Peyer's patch (tissue), 4 donors: ENCODE results near the gene HAO2. TPM values are rescaled to one million over a fixed set of nuclear protein-coding genes. Genes with fewer than 3 reads are reported as not detected.

Experiments
- DNase-seq, 3 donors: peaks; one replicate each; pipeline ENCODE4 v3.0.0-alpha.2; 2017 to 2019
- H3K27ac ChIP-seq, 4 donors: fragments of 200-600 bp; sonication (generic); one replicate each; pipeline ENCODE4 v1.5.1; 2016 to 2019
- H3K27me3 ChIP-seq, 2 donors: fragments of 200-600 bp; sonication (generic); one replicate each; pipeline ENCODE4 v1.5.1; 2019
- H3K36me3 ChIP-seq, 3 donors: fragments of 200-600 bp; sonication (generic); one replicate each; pipeline ENCODE4 v1.5.1; 2016 to 2019
- H3K4me1 ChIP-seq, 4 donors: fragments of 200-600 bp; sonication (generic); one replicate each; pipeline ENCODE4 v1.5.1; 2016 to 2019
- H3K4me3 ChIP-seq, 4 donors: fragments of 200-600 bp; sonication (generic); 1 replicate in 3 of 4; 2 replicates in 1 of 4; pipeline ENCODE4 v1.5.1; 2016 to 2019; ENCODE audit warnings: mild to moderate bottlenecking in 1 of 4
- H3K9me3 ChIP-seq, 4 donors: fragments of 200-600 bp; sonication (generic); one replicate each; pipeline ENCODE4 v1.5.1; 2016 to 2019; ENCODE audit warnings: mild to moderate bottlenecking in 1 of 4
- CTCF ChIP-seq, 6 experiments: fragments of 450-650 bp in 4 of 6; fragments of 200-600 bp in 2 of 6; sonication (generic) in 1 of 6; IDR thresholded peaks; one replicate each; pipeline ENCODE4 v1.5.1; 2017 to 2019; ENCODE audit warnings: antibody characterized with exemption in 6 of 6, mild to moderate bottlenecking in 3 of 6, moderate library complexity in 1 of 6
- POLR2A ChIP-seq, 2 donors: fragments of 450-650 bp; IDR thresholded peaks; one replicate each; pipeline ENCODE4 v1.5.1; 2017; ENCODE audit warnings: antibody characterized with exemption in 2 of 2, mild to moderate bottlenecking in 2 of 2, moderate library complexity in 2 of 2
- total RNA-seq, 4 donors: library from RNA; depleted of rRNA; stranded (reverse); fragments of >200 nt; gene quantifications; one replicate each; pipeline ENCODE4 v1.1.0, GENCODE V29; 2016

The HAO2 gene
- total RNA-seq, 4 donors from 2014 or later, result 0.76 TPM; not detected in 3

DNA sequence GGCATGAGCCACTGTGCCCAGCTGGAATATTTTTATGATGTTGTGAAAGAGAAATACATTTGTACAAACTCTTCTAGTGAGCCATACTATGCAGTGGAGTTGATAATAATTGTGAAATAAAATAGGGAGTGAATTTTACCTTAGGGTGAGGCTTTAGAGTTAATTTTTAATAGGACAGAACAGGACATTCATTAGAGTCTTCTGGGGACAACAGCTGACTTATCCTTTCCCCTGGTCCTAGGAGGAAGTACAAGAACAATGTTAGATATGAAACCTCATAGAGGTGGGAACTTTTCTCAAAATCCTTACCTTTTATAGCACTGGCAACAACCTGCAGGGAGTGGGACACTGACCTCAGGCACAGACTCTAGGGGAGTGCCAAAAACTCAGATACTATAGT lies 21.9 kb downstream of the HAO2 start:
- H3K27ac ChIP-seq, result peak overlapping the region in 3 of 4 donors; percentile 38 to 80 (median 63)
- TF ChIP-seq POLR2A (IDR thresholded peaks at IDR 0.05) (no peak), CTCF (IDR thresholded peaks at IDR 0.05) (no peak)
- no peak for DNase-seq

DNA sequence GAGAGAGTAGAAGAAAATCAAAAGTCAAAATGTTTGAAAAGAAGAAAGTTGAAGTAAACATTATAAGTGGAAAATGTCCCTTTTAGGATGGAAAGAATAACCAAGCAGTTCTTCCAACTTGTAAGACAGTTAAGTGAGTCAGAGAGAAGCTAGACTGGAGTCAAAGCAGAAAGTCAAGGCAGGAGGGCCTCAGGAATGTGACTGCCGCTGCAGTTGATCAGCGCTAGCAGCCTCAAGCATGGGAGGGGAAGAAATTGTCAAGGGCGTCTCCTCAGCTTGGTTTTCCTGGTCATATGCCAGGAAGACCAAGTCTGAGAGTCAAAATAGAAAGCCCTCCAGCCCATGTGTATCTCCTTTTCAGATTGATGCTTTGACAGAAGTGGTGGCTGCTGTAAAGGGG lies 23.2 kb downstream of the HAO2 start:
- Histone ChIP-seq H3K36me3 (no peaks in the 10 kb centered on the region), H3K9me3 (no peaks in the 10 kb centered on the region), H3K4me3 (no peak overlapping the region), H3K4me1 (peaks cover 0 to 11% (median 1%) of the 10 kb centered on the region in 4 donors), H3K27ac (peak overlapping the region in 2 of 4 donors; percentile 63 to 80), H3K27me3 (no peaks in the 10 kb centered on the region)
- no peak for TF ChIP-seq POLR2A (IDR thresholded peaks at IDR 0.05)
- no peak for TF ChIP-seq CTCF (IDR thresholded peaks at IDR 0.05)
- no peak for DNase-seq

More for the DNA sequence above, 21.9 kb downstream of the HAO2 start:
- Histone ChIP-seq H3K4me1 (peaks cover 0 to 11% (median 1%) of the 10 kb centered on the region in 4 donors), H3K27me3 (no peaks in the 10 kb centered on the region), H3K9me3 (no peaks in the 10 kb centered on the region), H3K4me3 (no peak overlapping the region), H3K36me3 (no peaks in the 10 kb centered on the region)

- Histone ChIP-seq H3K9me3 (no peaks in the 10 kb centered on the region), H3K4me3 (no peak overlapping the region), H3K27me3 (no peaks in the 10 kb centered on the region), H3K36me3 (no peaks in the 10 kb centered on the region), H3K4me1 (peaks cover 0 to 11% (median 1%) of the 10 kb centered on the region in 4 donors), H3K27ac (peak overlapping the region in 2 of 4 donors; percentile 48 to 72)
- DNase-seq, result no peak
- TF ChIP-seq POLR2A (IDR thresholded peaks at IDR 0.05), result no peak
- peak in 3 of 6 experiments; percentile 33 to 46 (median 42) for TF ChIP-seq CTCF (IDR thresholded peaks at IDR 0.05)
These were observed 25.5 kb downstream of the HAO2 start for GRCh38 chr1:119394085-119394484.

GRCh38 chr1:119396982-119397381 lies 28.4 kb downstream of the HAO2 start:
- Histone ChIP-seq H3K4me3 (no peak overlapping the region), H3K27ac (no peak overlapping the region), H3K27me3 (no peaks in the 10 kb centered on the region), H3K36me3 (no peaks in the 10 kb centered on the region), H3K4me1 (peaks cover 0 to 11% (median 1%) of the 10 kb centered on the region in 4 donors), H3K9me3 (no peaks in the 10 kb centered on the region)
- TF ChIP-seq POLR2A (IDR thresholded peaks at IDR 0.05), result no peak
- no peak for TF ChIP-seq CTCF (IDR thresholded peaks at IDR 0.05)
- DNase-seq, result no peak

DNA sequence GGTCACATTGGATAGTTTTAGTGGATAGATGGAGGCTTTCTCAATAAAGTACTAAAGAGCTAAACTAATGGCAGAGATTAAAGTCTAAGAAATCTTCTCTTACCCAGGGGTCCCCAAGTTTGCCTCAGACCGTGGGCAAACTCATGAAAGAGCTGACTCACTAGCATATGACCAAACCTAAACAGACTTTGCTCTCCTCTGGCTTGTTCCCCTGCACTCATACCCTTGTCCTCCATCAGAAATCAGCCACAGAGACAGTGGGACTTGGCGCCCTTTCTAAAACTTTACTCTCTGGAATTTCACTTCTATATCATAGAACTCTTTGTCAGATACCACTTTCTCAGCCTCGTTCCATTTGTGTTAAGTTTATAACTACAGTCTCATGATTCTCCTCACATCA lies 29.4 kb downstream of the HAO2 start:
- Histone ChIP-seq H3K4me1 (peaks cover 0 to 8% (median 1%) of the 10 kb centered on the region in 4 donors), H3K27ac (no peak overlapping the region), H3K36me3 (no peaks in the 10 kb centered on the region), H3K9me3 (no peaks in the 10 kb centered on the region), H3K27me3 (no peaks in the 10 kb centered on the region), H3K4me3 (no peak overlapping the region)
- no peak for DNase-seq
- TF ChIP-seq POLR2A (IDR thresholded peaks at IDR 0.05) (no peak), CTCF (IDR thresholded peaks at IDR 0.05) (no peak)

DNA sequence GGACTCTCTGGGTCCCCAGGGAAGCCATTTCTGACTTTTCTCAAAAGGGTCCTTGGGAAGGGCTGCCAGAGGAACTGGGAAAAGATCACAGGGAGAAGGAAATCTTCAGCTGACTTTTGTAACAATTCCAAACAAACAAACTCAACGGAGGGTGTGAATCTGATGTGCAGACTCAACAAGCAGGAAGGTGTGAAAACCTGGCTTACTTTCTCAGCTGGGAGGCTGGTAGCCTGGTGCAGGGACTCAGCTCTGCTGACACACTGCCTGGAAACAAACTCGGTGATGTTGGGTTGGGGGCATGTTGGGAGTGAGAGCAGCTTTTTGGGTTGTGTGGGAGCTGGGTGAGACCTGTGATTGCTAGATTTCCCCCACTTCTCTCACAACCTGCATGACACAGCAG lies 36.2 kb downstream of the HAO2 start:
- Histone ChIP-seq H3K27ac (no peak overlapping the region), H3K9me3 (peaks cover 0 to 6% (median 0%) of the 10 kb centered on the region in 4 donors), H3K36me3 (no peaks in the 10 kb centered on the region), H3K4me1 (no peaks in the 10 kb centered on the region), H3K27me3 (no peaks in the 10 kb centered on the region), H3K4me3 (no peak overlapping the region)
- no peak for DNase-seq
- TF ChIP-seq CTCF (IDR thresholded peaks at IDR 0.05) (no peak), POLR2A (IDR thresholded peaks at IDR 0.05) (no peak)
